NCI-H1092 (cell line): ENCODE measurements around the gene SCUBE1.

Experiments
- DNase-seq: peaks from one replicate; lab custom pipeline; 2025; lab: John Stamatoyannopoulos, UW

SCUBE1 gene

DNA sequence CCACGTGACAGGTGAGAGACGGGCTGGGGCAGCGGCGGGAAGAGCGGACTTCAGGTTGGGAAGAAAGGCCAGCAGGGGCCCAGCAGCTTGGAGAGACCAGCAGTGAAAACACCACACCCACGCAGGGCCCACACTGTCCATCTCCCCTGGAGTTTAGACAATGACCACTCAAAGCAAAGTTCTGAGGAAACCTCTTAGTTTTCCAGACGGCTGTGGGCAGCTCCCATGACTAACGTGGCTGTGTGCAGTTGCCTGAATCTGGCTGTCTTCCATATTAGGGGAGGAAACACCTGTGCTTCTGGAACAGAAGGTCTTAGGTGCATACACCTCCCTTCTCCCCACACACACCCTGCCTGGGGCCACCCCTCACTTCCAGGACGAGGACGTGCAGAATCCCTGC, 85.6 kb downstream of the SCUBE1 start:
- DNase-seq: no peak

DNA sequence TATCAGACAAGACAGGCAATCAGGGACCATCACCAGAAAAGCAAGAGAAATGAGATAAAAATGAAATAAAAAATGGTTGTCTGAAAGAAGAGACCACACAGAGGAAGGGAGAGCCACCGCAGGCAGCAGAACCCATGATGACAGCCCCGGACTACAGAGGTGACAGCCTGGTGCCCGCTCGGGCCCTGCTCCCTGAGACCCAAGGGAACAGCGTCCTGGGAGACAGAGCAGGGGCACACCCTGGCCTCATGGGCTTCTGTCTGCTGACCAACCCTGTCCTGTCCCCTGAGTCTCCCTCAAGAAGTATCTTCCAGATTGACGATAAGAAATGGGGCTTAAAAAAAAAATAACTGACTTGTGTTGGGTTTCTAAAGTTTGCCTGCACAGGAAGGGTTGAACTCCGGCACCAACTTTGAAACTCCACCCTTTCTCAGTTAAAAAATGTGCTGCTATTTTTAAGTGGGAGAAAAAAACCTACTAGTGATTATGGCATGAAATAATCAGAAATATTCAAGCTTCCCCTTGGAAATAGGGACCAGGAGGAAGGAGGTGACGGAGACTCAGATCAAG, 86.1 kb downstream of the SCUBE1 start:
- no peak for DNase-seq

DNA sequence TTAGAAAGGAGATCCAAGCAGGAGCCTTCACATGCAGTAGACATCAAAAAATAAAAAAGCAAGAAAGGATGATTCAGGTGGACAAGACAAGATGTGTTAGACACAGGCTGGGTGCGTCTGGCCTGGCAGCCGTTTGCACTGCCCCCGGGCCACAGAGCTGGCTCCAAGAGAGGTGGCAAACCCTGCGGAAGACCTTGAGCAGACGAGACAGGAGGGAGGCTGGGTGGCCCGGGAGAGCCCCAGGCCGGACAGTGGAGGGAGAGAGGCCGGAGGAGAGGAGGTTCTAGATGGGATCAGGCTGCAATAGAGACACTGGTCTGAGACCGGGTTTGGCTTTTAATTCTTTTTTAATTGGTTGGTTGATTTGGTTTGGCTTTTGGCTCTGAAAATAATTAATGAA, 86.6 kb downstream of the SCUBE1 start:
- no peak for DNase-seq

DNA sequence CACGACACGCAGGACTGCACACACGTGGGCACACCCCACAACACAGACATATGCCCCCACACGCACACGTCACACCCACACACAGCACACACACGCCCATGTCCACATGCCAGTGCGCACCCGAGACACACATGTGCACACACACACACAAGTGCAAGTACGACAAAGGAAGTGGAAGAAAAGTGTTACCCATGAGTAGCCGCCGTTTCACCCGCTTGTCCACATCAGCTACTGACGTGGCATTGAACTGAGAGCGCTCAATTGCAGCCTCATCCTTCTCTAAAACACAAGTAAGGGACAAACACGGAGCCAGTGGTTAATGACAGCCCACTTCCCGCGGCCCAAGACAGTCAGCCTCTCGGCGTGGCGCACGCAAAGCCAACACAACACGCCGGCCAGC, 87.9 kb downstream of the SCUBE1 start:
- no peak for DNase-seq

DNA sequence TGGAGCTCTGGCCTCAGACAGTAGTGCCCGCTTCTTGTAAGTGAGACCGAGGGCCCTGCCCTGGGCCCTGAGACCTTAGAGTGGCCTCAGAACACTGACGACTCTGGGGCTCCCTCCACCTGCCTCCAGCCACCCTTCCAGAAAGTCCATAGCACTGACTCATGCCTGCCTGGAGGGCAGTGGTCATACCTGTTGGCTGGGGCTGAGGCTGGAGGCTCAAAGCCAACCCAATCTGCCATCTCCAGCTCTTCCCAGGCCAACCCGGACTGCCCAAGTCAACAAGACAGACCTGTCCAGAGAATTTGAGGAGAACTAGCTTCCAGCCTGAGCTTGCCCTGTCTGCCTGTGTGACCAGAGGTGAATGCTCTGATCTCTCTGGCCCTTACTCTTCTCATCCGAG, 89.3 kb downstream of the SCUBE1 start:
- no peak for DNase-seq

DNA sequence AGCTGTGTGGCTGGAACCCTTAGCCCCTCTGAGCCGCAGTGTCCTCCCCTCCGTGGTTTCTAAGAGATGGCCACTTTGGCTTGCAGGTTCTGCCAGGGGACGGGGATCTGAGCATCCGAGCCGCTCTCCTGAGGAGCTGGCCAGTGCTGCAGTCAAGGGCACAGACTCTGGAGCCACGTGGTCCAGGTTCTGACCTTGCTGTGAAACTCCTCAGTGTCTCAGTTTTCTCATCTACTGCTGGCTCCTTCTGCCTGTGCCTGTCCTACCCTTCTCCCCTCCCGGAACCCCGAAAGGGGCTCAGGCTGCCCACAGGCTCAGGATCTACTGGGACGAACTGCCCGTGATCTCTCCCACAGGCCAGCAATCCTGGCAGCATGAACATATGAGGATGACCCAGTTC, 90.9 kb downstream of the SCUBE1 start:
- no peak for DNase-seq

DNA sequence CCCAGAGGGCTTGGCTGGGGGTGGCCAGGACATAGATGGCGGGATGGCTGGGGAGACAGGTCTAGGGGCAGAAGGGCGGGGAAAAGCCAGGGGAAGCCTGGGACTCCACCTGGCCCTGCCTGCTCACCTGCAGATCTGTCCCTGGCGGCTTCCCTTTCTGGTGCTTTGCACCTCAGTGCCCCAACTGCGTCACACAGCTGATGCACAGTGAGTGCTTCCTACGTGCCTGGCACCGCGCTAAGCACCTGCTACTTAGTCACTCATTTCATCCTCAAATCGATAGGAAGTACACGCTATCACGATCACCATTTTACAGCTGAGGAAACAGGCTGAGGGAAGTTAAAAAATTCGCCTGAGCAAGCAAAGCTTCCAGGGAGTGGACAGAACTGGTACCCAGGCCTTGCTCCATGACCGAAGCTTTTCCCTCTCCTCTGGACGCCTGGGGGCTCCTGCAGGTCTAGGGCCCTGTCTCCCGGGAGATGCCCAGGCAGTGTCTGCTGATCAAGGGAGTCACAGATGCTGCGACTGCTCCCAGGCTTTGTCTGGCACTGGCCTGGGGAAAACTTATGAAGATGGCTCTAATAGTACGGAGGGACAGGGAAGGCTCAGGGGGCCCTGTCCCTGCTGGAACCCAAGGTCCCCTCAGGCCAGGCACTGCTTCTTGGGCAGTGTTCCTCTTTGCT, 93.2 kb downstream of the SCUBE1 start:
- DNase-seq: no peak

DNA sequence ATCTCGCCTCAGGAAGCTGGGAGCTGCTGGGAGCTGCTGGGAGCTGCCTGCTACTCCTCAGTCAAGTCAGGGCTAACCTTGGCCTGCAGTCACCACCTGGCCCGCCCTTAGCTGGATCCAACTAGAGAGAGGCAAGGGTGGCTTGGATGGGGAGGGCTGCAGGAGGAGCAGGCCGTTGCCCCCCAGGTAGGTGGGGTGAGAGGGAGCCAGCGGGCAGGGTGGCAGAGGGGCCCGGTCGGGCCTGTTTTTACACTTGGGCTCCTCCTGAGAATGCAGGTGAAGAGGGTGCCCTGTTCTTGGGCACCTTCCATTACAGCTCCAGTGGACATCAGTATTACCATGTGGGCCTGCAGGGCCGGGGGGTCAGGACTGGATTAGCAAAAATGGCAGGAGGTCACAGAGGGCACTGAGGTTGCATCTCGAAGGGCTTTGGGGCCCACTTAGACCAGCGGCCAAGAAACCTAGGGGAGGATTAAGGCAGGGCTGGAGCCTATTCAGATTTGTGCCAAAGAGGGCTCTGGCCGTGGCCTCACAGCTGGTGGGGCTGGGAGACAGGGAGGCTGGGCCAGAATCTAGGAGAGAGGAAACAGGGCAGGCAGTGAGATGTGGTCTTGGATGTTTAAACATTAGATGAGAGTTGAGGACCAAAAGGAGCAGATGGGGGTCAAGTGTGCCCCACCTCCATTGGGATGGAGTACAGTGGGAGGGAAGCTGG, 95.5 kb downstream of the SCUBE1 start:
- no peak for DNase-seq

DNA sequence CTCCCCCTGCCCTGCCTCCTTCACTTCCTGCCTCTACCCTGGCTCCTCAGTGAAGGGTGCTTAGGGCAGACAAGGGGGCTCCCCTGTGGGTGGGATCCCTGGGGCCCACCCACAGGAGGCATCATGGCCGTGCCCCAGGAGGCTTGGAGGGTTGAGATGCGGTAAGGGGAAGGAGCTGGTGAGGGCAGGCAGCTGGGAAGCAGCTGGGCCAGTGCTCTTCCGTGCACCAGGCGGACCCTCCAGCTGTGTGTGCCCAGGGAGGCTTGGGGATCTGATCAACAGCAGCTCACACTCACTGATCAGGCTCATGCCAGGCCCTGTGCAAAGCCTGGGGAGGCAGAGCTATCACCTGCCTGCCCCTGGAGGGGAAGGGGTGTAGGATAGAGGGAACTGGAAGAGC, 97.0 kb downstream of the SCUBE1 start:
- DNase-seq: no peak

DNA sequence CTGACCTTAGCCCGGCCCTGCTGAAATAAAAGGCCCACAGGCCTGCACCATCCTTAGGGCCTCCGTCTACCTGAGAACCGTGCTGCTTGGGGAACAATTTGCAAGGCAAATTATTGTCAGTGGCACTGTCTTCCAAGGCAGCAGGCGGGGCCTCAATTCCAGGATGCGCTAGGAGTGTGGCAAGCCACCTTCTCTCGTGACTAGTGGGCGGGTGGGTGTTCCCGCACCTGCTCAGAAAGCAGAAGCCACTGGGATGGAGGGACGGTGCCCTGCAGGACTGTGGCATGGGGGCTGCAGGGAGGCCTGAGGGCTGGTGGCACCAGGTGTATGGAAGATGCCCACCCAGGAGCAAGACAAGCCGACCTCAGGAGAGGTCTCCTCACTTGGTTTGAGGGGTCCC, 97.5 kb downstream of the SCUBE1 start:
- no peak for DNase-seq

DNA sequence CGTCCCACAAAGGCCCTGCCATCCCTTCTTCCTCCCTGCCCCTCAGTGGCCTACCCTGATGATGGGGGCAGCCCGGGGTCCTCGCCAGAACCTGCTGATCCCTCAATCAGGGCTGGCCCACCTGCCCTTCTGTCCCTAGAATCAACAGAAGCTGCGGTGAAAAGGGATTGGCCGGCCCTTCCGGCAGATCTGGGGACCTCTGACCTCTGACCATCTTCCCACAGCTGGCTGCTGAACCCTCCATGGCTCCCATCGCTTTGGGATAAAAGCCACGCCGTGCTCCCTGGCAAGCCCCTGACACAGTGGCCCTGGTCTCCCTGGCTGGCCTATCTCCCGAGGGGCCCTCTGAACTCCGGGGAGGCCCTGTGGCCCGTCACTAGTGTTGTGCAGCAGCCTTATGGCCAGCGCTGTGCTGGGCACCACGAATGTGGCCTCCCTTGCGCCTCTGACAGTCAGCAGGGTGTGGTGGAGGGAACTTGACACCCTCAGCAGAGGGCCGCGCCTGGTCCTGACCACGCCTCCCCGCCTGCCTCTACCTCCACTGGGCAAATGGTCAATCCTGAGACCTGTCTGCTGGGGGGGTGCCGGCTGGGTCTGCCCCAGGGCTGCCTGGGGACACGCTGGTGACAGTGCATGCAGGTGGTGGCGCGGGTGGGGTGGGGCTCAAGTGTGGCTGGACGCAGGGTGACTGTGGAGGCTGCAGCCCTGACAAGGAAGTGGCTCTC, 98.2 kb downstream of the SCUBE1 start:
- DNase-seq: no peak

DNA sequence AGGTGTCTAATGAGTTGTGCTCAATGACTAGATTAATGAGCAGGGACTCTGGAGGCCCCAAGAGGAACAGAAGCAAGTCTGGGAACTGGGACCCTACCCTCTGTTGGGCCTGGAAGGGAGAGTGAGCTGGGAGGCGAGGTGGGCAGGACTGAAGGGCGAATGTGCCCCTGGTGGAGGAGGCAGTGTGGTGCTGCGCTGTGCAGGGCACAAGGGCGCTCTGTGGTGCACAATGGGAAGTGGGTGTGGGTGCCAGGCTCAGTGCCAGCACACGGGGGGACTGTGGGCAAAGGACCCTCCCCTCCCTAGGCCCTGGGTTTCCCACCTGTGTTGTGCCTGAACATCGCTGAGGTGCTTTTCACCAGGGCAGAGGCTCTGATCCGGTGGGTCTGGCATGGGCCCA, 98.8 kb downstream of the SCUBE1 start:
- no peak for DNase-seq

DNA sequence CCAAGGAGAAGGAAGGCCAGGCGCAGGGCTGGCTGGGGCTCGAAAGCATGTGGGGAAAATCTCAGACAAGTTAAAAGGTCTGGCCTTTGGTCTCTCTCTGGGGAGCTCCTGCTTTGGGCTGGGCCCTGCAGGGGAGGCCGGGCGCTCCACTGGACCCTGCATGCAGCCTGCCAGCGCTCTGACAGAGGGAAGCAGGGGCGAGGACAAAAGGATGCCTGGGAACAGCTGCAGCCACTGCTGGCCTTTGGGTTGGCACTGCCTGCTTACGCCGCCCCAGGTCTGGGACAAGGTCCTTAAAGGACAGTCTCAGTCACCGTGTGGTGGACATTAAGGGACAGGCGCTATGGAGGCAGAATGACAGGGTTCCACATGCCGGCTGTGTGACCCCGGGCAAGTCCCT, 99.8 kb downstream of the SCUBE1 start:
- no peak for DNase-seq

DNA sequence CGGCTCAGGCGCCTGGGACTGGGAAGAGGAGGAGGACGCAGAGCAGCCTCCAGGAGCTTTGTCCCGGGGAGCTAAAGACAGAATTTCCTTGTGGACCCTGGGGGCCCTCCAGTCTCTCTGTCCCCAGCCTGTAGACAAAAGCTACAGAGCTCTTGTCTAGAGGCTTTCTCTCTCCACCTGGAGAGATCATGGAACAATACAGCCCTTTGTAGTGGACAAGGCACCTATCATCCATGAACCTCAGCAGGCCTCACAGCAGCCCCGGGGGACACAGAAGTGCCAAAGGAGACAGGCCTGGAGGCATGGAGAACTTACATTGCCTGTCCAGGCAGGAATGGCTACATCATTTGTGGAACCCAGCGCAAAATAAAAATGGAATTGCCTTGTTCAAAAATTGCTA, 100.5 kb downstream of the SCUBE1 start:
- DNase-seq: no peak

DNA sequence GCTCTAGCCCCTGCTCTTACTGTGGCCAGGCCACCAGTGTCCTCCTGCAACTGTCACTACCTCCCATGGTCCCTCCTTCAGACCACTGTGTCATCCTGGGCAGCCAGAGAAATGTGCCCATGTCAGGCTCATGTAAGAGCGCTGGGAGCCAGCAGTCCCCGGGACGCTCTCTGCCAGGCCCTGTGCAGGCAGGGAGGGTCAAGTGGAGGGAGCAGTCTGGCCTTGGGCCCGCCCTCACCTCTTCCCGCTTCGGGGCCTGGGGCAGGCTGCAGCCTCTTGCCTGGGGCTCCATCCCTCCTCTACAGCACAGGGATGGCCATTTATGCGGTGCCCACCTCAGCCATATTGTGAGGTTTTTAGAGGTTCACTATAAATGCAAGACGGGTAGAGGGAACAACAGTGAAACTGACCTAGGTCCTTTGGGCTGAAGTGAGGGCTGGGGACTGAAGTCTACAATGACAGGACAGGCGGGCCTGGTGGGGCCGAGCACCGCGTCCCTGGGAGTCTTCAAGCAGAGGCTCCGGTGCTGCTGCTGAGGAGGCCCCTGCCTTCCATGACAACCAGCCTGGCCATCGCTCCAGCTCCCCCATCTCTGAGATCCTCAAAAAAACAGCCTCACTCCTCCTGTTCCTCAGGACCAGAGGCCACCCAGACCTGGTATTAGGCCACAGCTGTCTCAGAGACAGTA, 101.3 kb downstream of the SCUBE1 start:
- no peak for DNase-seq

DNA sequence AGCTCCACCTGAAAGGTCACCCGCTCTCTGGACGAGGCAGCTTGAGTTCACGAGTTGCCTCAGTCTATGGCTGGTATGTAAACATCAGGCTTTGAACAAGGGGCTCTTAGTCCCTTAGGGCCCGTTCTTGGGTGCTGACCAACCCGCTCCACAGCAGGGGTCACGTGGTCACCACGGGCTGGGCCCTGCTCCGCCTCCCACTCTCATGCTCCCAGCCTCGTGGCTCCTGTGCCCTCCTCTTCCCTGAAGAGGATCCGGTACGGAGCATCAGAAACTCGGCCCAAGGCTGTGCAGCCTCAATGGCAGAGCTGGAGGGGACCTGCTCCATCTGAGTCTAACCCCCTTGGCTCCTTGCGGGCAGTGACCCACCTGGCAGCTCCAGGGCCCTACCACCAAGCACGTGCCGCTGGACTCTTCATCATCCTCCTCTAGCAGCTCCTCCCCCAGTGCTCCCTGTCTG, 102.0 kb downstream of the SCUBE1 start:
- DNase-seq: no peak

DNA sequence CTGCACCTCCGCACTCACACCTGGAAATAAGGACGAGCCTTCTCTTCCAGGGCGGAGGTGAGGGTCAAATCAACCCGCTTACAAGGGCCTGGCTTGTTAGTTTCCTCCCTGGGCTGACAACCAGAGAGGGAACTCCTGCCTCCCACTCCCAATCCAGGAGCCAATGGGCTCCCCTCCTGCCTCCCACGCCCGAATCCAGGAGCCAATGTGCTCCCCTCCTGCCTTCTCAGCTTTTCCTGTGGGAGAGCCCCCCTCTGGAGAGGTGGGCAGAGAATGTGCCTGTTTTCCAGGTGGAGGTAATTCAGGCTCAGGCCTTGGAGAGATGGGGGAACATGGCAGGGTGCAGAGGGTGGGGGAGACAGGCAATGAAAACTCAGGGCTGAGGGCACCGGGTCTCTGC, 102.6 kb downstream of the SCUBE1 start:
- DNase-seq: no peak

DNA sequence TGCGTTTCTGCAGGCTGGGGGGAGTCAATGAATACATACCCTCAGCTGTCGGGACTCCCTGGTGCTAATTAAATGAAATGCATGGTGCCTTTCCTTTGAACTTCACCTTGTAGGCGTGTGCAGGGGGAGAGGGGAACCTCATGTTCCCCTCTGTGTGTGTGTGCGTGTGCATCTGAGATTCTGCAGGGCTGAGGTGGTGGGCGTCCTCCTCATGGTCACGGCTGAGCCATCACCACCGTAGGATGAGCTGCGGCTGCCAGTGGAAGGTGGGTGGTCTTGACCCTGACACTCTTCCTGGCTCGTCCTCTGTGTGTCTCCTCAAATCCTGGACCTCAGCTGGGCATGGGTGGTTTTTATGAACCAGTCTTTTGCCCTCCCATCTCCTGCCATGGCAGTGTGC, 103.2 kb downstream of the SCUBE1 start:
- no peak for DNase-seq

DNA sequence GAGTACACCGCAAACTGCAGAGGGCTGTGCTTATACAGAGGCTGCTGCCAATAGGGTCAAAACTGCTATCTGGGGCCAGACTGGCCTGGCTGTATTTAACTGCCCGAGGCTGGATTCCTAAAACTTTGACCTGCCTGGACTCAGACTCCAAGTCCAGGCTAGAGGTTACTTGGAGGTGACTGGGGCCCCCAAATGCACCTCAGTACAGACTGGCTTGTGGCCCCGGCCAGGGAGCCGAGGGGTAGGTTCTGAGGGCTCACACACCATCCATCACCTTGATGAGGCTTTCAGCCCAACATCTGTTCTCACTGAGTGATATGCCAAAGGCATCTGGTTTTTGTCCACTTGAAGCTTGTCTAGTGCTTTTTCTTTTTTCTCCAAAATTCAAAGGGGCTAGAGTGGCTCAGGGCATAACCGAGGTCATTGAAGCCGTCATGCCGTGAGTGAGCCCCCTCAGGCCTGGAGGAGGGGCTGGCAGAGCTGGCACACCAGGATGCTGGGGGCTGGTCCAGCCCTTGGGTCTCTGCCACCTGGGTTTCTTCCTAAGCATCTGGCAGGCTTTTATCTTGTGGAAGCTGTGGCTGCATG, 103.9 kb downstream of the SCUBE1 start:
- no peak for DNase-seq

DNA sequence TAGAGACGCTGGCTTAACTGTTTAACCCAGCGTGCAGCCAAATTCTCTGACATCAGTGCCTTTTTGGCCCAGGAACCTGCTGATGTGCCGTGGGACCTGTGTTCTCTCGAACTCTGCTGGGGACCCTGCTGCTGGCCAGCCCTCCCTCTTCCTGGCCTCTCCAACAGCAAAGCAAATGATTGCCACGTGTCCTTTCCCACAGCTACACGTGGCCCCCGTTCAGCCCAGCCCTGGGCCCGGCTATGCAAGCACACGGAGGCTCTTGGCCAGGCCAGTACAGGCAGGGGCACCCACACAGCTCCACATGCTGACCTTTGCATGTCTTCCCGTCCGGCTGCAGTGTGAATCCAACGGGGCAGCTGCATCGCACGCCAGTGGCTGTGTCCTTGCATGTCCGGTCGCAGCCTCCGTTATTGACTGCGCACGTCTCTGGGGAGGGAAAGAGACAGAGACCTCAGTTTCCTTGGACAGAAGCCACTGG, 104.6 kb downstream of the SCUBE1 start:
- DNase-seq: no peak

DNA sequence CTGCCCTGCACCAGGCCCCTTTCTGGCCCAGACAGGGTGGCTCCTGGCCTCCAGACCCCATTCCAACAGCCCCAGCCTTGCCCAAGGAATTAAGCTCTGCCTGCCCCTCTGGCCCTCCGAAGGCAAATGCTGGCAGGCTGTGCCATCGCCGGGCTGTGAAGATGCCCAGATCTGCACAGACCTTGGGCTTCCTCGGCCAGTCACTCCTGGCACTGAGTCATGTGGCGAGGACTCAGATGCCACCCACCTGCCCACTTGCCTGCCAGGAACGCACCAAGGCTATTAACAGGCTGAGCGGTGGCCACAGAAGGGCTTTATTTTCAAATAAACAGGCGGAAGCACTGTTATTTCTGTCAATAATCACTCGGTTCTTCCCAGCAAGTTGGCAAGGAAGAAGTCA, 105.9 kb downstream of the SCUBE1 start:
- no peak for DNase-seq
